CD14-positive monocyte (primary cell): ENCODE data around the gene SETBP1. TPM values are rescaled to one million over a fixed set of nuclear protein-coding genes. Genes with fewer than 3 reads are reported as not detected.

Source experiments
- DNase-seq, 3 donors: peaks; one replicate each; pipeline ENCODE4 v3.0.0-alpha.2; 2011 to 2022
- H2AFZ ChIP-seq: 2 replicates; pipeline ENCODE4 v1.6.0; 2012; ENCODE audit warnings: mild to moderate bottlenecking, low read depth, low read length, inconsistent platforms; ENCODE audit not compliant: insufficient read depth, poor library complexity, severe bottlenecking
- H3K27ac ChIP-seq, 2 donors: 1 replicate in 1 of 2; 2 replicates in 1 of 2; pipeline ENCODE4 v1.5.1; 2012 to 2013; ENCODE audit warnings: low read length in 2 of 2, control low read depth in 1 of 2, inconsistent platforms in 1 of 2, low read depth in 1 of 2, mild to moderate bottlenecking in 1 of 2
- H3K27me3 ChIP-seq, 2 donors: one replicate each; pipeline versions ENCODE4 v1.6.0 to v1.6.1; 2011 to 2013; ENCODE audit warnings: low read length in 2 of 2; ENCODE audit not compliant: control insufficient read depth in 2 of 2, insufficient read depth in 2 of 2
- H3K36me3 ChIP-seq, 2 donors: replicated peaks in 1 of 2; 1 replicate in 1 of 2; 2 replicates in 1 of 2; pipeline versions ENCODE4 v1.5.1 to v1.6.1; 2012 to 2013; ENCODE audit warnings: low read length in 2 of 2, control low read depth in 1 of 2, inconsistent platforms in 1 of 2, mild to moderate bottlenecking in 1 of 2; ENCODE audit not compliant: insufficient read depth in 2 of 2, control insufficient read depth in 1 of 2
- H3K4me1 ChIP-seq, 2 donors: 1 replicate in 1 of 2; 2 replicates in 1 of 2; pipeline versions ENCODE4 v1.5.1 to v1.6.1; 2012 to 2013; ENCODE audit warnings: low read length in 2 of 2, control low read depth in 1 of 2, inconsistent platforms in 1 of 2, mild to moderate bottlenecking in 1 of 2, moderate library complexity in 1 of 2; ENCODE audit not compliant: insufficient read depth in 2 of 2, control insufficient read depth in 1 of 2
- H3K4me2 ChIP-seq: replicated peaks from 2 replicates; pipeline ENCODE3; 2012; ENCODE audit warnings: low read length, moderate library complexity, mild to moderate bottlenecking; ENCODE audit not compliant: poor library complexity, severe bottlenecking; ENCODE audit errors: extremely low read depth
- H3K4me3 ChIP-seq, 3 experiments: fragments of 200-600 bp in 1 of 3; sonication (generic) in 1 of 3; replicated peaks in 1 of 3; 1 replicate in 2 of 3; 2 replicates in 1 of 3; pipeline ENCODE4 v1.5.1; 2011 to 2013; ENCODE audit warnings: low read length in 3 of 3, mild to moderate bottlenecking in 3 of 3, control low read depth in 2 of 3, low read depth in 2 of 3, inconsistent platforms in 1 of 3, moderate library complexity in 1 of 3
- H3K79me2 ChIP-seq: 2 replicates; pipeline ENCODE4 v1.6.0; 2012; ENCODE audit warnings: mild to moderate bottlenecking, control low read depth, inconsistent platforms, low read length, moderate library complexity; ENCODE audit not compliant: insufficient read depth
- H3K9ac ChIP-seq: 2 replicates; pipeline ENCODE4 v1.6.0; 2017; ENCODE audit warnings: low read length, mild to moderate bottlenecking; ENCODE audit not compliant: insufficient read depth, poor library complexity, severe bottlenecking
- H3K9me3 ChIP-seq, 2 donors: replicated peaks in 1 of 2; 1 replicate in 1 of 2; 2 replicates in 1 of 2; pipeline versions ENCODE4 v1.5.1 to v1.6.1; 2012 to 2013; ENCODE audit warnings: low read length in 2 of 2, control low read depth in 1 of 2; ENCODE audit not compliant: control insufficient read depth in 1 of 2, insufficient read depth in 1 of 2
- H4K20me1 ChIP-seq: 2 replicates; pipeline ENCODE4 v1.6.0; 2012; ENCODE audit warnings: mild to moderate bottlenecking, low read length, control low read depth, moderate library complexity; ENCODE audit not compliant: insufficient read depth
- H3K27ac Mint-ChIP-seq, 7 donors: one replicate each; pipeline ENCODE4 v1.8.0; 2020; ENCODE audit warnings: mild to moderate bottlenecking in 7 of 7, mixed read lengths in 7 of 7, moderate library complexity in 6 of 7, inconsistent platforms in 2 of 7
- H3K27me3 Mint-ChIP-seq, 3 donors: one replicate each; pipeline ENCODE4 v1.8.0; 2021 to 2022; ENCODE audit warnings: low read depth in 3 of 3, mild to moderate bottlenecking in 3 of 3, mixed read lengths in 3 of 3, moderate library complexity in 3 of 3, inconsistent platforms in 1 of 3
- H3K36me3 Mint-ChIP-seq, 2 donors: one replicate each; pipeline ENCODE4 v1.8.0; 2020; ENCODE audit warnings: mixed read lengths in 2 of 2, inconsistent platforms in 1 of 2, mild to moderate bottlenecking in 1 of 2
- H3K4me1 Mint-ChIP-seq: one replicate; pipeline ENCODE4 v1.8.0; 2020; ENCODE audit warnings: mild to moderate bottlenecking, mixed read lengths
- H3K4me3 Mint-ChIP-seq, 2 donors: one replicate each; pipeline ENCODE4 v1.8.0; 2020; ENCODE audit warnings: mild to moderate bottlenecking in 2 of 2, mixed read lengths in 2 of 2, moderate library complexity in 1 of 2
- H3K9me3 Mint-ChIP-seq, 7 donors: one replicate each; pipeline ENCODE4 v1.8.0; 2020 to 2022; ENCODE audit warnings: mixed read lengths in 7 of 7, mild to moderate bottlenecking in 6 of 7, moderate library complexity in 6 of 7, inconsistent platforms in 2 of 7
- WGBS: methylation state at CpG from one replicate; pipeline ENCODE4 v1.1.5; 2013; ENCODE audit warnings: missing lambda C conversion rate; ENCODE audit not compliant: insufficient coverage; 5-methylcytosine and 5-hydroxymethylcytosine counted together
- intact Hi-C, 2 donors: fragments of 100-400 bp; cut with micrococcal nuclease; formaldehyde crosslinking; loops; one replicate each; pipeline versions ENCODE4 v1.15.0 to v1.15.1; 2023
- polyA plus RNA-seq, 3 donors: library from polyadenylated mRNA; depleted of rRNA in 1 of 3; unstranded in 2 of 3; stranded (reverse) in 1 of 3; fragments of 300-500 nt in 2 of 3; fragments of >200 nt in 1 of 3; fragmentation: Illumina TruSeq in 2 of 3; gene quantifications; 1 replicate in 2 of 3; 2 replicates in 1 of 3; pipeline ENCODE4 v1.2.3, GENCODE V29; 2012 to 2021
- TF ChIP-seq, protein P1 (sequence below): fragments of 200-600 bp; IDR thresholded peaks from one replicate; pipeline ENCODE4 v1.8.0; 2022; ENCODE audit warnings: antibody characterized with exemption, mild to moderate bottlenecking

The SETBP1 gene
- polyA plus RNA-seq, 3 donors: 0.01 to 1.2 TPM; not detected in 1

DNA sequence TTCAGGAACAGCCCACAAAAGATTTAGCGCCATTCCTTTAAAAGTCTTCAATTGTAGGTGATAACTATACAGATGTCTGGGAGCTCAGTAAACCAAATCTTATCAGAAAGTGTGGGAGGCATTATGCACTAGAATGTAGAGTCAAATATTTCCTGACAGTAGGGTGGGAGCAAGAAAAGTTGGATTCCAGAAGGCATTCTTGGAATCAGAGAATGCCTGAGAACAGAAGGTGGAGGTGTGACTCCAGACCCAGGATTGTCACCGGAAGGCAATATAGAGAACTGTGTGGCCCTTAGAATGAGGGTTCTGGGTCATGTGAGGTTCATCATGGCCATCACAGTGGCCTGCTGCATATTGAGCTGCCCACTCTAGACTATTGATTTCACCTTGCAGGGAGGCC lies 90.0 kb downstream of the SETBP1 start:
- H3K4me1 Mint-ChIP-seq: peaks cover 23% of the 10 kb centered on the region
- WGBS: no CpG with 5 or more reads among the region's 2 CpGs
- Histone ChIP-seq H3K4me3 (no peak overlapping the region), H3K79me2 (no peaks in the 10 kb centered on the region), H3K27me3 (peaks cover 3 to 19% of the 10 kb centered on the region in 2 donors), H4K20me1 (no peaks in the 10 kb centered on the region), H3K27ac (no peak overlapping the region), H3K4me1 (peaks cover 20 to 27% of the 10 kb centered on the region in 2 donors), H3K4me2 (no peak overlapping the region), H2AFZ (no peak overlapping the region), H3K36me3 (no peaks in the 10 kb centered on the region), H3K9me3 (no peaks in the 10 kb centered on the region), H3K9ac (no peak overlapping the region)
- no peak overlapping the region for H3K27ac Mint-ChIP-seq
- peaks cover 0 to 9% of the 10 kb centered on the region in 2 donors for H3K36me3 Mint-ChIP-seq
- TF ChIP-seq, protein P1, sequence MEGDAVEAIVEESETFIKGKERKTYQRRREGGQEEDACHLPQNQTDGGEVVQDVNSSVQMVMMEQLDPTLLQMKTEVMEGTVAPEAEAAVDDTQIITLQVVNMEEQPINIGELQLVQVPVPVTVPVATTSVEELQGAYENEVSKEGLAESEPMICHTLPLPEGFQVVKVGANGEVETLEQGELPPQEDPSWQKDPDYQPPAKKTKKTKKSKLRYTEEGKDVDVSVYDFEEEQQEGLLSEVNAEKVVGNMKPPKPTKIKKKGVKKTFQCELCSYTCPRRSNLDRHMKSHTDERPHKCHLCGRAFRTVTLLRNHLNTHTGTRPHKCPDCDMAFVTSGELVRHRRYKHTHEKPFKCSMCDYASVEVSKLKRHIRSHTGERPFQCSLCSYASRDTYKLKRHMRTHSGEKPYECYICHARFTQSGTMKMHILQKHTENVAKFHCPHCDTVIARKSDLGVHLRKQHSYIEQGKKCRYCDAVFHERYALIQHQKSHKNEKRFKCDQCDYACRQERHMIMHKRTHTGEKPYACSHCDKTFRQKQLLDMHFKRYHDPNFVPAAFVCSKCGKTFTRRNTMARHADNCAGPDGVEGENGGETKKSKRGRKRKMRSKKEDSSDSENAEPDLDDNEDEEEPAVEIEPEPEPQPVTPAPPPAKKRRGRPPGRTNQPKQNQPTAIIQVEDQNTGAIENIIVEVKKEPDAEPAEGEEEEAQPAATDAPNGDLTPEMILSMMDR: no peak
- peak overlapping the region in 1 of 2 donors; percentile 5 for H3K4me3 Mint-ChIP-seq
- intact Hi-C loops: no loop called here
- DNase-seq: no peak
- peaks cover 14 to 26% (median 16%) of the 10 kb centered on the region in 3 donors for H3K27me3 Mint-ChIP-seq
- no peaks in the 10 kb centered on the region for H3K9me3 Mint-ChIP-seq

DNA sequence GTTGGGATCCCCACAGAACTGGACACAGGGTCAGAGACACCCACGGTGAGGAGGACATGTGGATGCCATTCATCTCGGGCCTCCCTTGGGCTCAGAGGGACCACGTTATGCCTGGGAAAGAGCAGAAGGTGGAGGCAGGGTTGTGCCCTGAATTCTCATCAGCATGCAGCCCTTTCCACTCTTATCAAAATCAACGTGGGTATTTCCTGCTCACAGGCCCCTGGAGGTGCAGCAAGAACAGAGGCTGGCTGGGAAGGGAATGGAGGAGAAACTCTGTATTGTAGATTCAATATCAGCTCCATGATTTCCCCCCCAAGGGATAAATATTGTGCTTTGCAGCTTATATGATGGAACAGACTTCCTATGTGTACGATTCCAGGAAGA lies 90.9 kb downstream of the SETBP1 start:
- no peak overlapping the region for H3K4me2 ChIP-seq
- H3K27ac ChIP-seq: no peak overlapping the region
- peaks cover 14 to 19% of the 10 kb centered on the region in 2 donors for H3K4me1 ChIP-seq

More for the DNA sequence above, 90.9 kb downstream of the SETBP1 start:
- no peak for DNase-seq
- no peak overlapping the region for H3K4me3 ChIP-seq
- intact Hi-C loops: no loop called here
- H3K4me3 Mint-ChIP-seq: no peak overlapping the region
- H3K36me3 Mint-ChIP-seq: peaks cover 0 to 9% of the 10 kb centered on the region in 2 donors
- H3K9me3 ChIP-seq: no peaks in the 10 kb centered on the region
- H4K20me1 ChIP-seq: no peaks in the 10 kb centered on the region
- peaks cover 16 to 31% (median 18%) of the 10 kb centered on the region in 3 donors for H3K27me3 Mint-ChIP-seq
- no peak overlapping the region for H3K9ac ChIP-seq
- no peaks in the 10 kb centered on the region for H3K9me3 Mint-ChIP-seq
- H3K4me1 Mint-ChIP-seq: peaks cover 16% of the 10 kb centered on the region
- H3K79me2 ChIP-seq: no peaks in the 10 kb centered on the region
- 100% methylated on average over 1 of the region's 5 CpGs for WGBS
- no peak overlapping the region for H2AFZ ChIP-seq
- peaks cover 7 to 19% of the 10 kb centered on the region in 2 donors for H3K27me3 ChIP-seq
- H3K36me3 ChIP-seq: no peaks in the 10 kb centered on the region
- TF ChIP-seq, protein P1: no peak
- no peak overlapping the region for H3K27ac Mint-ChIP-seq
